SU-DHL-6 (cell line): Measurements from ENCODE around the gene DIS3L2.

Source experiments
- EZH2phosphoT487 ChIP-seq: fragments of 200-600 bp; sonication (generic), shearing (Covaris generic); conservative IDR thresholded peaks from 2 replicates; pipeline ENCODE4 v1.6.1; 2018; ENCODE audit warnings: mild to moderate bottlenecking, antibody characterized with exemption, low read length, moderate library complexity, mixed read lengths
- TF ChIP-seq, protein P1 (sequence below): fragments of 200-600 bp; sonication (generic); IDR thresholded peaks from one replicate; pipeline ENCODE4 v1.5.1; 2017; ENCODE audit warnings: antibody characterized with exemption, mild to moderate bottlenecking, low read length, moderate library complexity; ENCODE audit not compliant: insufficient read depth, poor library complexity, severe bottlenecking

DNA sequence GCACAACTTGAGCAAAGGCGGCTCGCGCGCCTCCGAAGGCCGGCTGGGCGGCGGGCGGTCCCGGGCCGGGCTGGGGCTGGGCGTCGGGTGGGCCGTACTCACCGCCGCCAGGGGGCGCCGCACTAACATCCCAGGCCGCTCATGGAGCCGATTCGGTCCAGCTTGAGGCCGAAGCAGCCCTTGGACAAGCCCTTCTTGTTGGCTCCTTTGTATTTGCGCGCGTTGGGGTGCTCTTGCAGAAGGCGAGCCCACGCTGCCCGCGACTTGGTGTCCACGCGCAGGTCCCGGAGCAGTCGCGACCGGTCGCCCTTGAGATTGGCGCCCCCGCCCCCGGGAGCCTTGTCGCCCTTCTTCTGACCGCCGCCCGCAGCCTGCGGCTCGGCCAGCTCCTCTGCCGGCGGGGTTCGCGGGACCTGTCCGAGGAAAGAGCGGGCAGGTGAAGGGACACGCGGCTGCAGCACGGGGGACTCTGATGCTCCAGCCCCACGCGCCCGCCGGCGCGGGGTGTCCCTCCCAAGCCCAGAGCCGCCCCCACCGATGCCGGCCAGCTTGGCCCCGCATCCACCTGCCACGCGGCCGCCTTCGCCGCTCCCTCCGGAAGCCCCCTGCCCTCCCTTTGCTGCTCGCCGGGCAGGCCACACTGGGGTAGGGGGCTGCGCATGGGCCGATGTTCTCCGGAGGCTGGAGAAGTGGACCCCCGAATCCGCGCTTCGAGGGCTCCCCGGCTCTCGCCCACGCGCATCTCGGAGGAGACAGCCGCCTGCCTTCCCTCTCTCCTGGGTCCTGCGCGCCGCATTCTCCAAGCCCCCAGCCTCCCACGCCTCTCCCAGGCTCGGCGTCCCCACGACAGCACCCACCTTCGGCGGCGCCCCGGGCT lies 36.0 kb upstream of the DIS3L2 start:
- no peak for TF ChIP-seq EZH2phosphoT487
- TF ChIP-seq, protein P1, sequence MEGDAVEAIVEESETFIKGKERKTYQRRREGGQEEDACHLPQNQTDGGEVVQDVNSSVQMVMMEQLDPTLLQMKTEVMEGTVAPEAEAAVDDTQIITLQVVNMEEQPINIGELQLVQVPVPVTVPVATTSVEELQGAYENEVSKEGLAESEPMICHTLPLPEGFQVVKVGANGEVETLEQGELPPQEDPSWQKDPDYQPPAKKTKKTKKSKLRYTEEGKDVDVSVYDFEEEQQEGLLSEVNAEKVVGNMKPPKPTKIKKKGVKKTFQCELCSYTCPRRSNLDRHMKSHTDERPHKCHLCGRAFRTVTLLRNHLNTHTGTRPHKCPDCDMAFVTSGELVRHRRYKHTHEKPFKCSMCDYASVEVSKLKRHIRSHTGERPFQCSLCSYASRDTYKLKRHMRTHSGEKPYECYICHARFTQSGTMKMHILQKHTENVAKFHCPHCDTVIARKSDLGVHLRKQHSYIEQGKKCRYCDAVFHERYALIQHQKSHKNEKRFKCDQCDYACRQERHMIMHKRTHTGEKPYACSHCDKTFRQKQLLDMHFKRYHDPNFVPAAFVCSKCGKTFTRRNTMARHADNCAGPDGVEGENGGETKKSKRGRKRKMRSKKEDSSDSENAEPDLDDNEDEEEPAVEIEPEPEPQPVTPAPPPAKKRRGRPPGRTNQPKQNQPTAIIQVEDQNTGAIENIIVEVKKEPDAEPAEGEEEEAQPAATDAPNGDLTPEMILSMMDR, result peak; percentile 74
